Esophagus muscularis mucosa (tissue), 4 donors: Measurements from ENCODE around the gene TUBA4A.

Experiments used
- CTCF ChIP-seq, 3 experiments: fragments of 200-600 bp in 2 of 3; fragments of 450-650 bp in 1 of 3; sonication (generic) in 2 of 3; IDR thresholded peaks; one replicate each; pipeline ENCODE4 v1.5.1; 2017 to 2019; ENCODE audit warnings: antibody characterized with exemption in 3 of 3, mild to moderate bottlenecking in 2 of 3, moderate library complexity in 1 of 3
- EP300 ChIP-seq: sonication (generic); formaldehyde crosslinking; IDR thresholded peaks from one replicate; pipeline ENCODE4 v1.6.1; 2017; ENCODE audit warnings: antibody characterized with exemption
- POLR2A ChIP-seq: fragments of 450-650 bp; IDR thresholded peaks from one replicate; pipeline ENCODE4 v1.6.1; 2017; ENCODE audit warnings: antibody characterized with exemption, moderate library complexity, mild to moderate bottlenecking, low read depth

GRCh38 chr2:219300022-219300421 is 46.3 kb upstream of the TUBA4A start:
- TF ChIP-seq POLR2A: no peak
- no peak for TF ChIP-seq CTCF (IDR thresholded peaks at IDR 0.05)
- no peak for TF ChIP-seq EP300
